ENCODE results near the gene BTBD2.

- TF ChIP-seq CTCF (IDR thresholded peaks at IDR 0.05; ENCODE audit: poor library complexity, severe bottlenecking) (no peak), POLR2AphosphoS5 (IDR thresholded peaks at IDR 0.05) (no peak), EZH2 (IDR thresholded peaks at IDR 0.05; ENCODE audit: borderline replicate concordance, insufficient read depth, low read length, poor library complexity, severe bottlenecking) (no peak), EP300 (conservative IDR thresholded peaks at IDR 0.05; ENCODE audit: poor library complexity, severe bottlenecking) (no peak), MXI1 (conservative IDR thresholded peaks at IDR 0.05; ENCODE audit: poor library complexity, severe bottlenecking) (no peak), REST (IDR thresholded peaks at IDR 0.05; ENCODE audit: borderline replicate concordance) (no peak), TAF1 (IDR thresholded peaks at IDR 0.05; ENCODE audit: low read depth) (no peak)
Observed at GRCh38 chr19:1936430-1936829, 79.1 kb downstream of the BTBD2 start.

Measured in neural cell (in vitro differentiated cells).